Activated B cell treated with CpG ODN at 0.5 μM for 24 hours (primary cell): ENCODE data around the gene GPAT3. TPM values are rescaled to one million over a fixed set of nuclear protein-coding genes. Genes with fewer than 3 reads are reported as not detected.

ENCODE experiments used
- ATAC-seq: fragments of 200-7000 bp; cut with Tn5 transposase; one replicate; pipeline ENCODE4 v1.10.0; 2021; ENCODE audit warnings: low read depth, mild to moderate bottlenecking, moderate library complexity
- CTCF ChIA-PET: fragments of 350-600 bp; sonication (Branson Sonifier 250); formaldehyde crosslinking; loops from one replicate; lab custom pipeline; 2021; ENCODE audit warnings: antibody characterized with exemption; lab: Charles Lee
- POLR2A ChIA-PET: fragments of 350-600 bp; sonication (Branson Sonifier 250); formaldehyde crosslinking; loops from one replicate; lab custom pipeline; 2021; ENCODE audit warnings: antibody characterized with exemption; lab: Charles Lee
- DNase-seq: peaks from one replicate; pipeline ENCODE4 v3.0.0; 2022
- H3K27ac Mint-ChIP-seq: one replicate; pipeline ENCODE4 v1.8.0; 2020; ENCODE audit warnings: mixed read lengths
- H3K27me3 Mint-ChIP-seq: one replicate; pipeline ENCODE4 v1.8.0; 2021; ENCODE audit warnings: mixed read lengths
- H3K36me3 Mint-ChIP-seq: one replicate; pipeline ENCODE4 v1.8.0; 2021; ENCODE audit warnings: low read depth, mixed read lengths
- H3K4me1 Mint-ChIP-seq: one replicate; pipeline ENCODE4 v1.8.0; 2021; ENCODE audit warnings: mixed read lengths
- H3K4me3 Mint-ChIP-seq: one replicate; pipeline ENCODE4 v1.8.0; 2020; ENCODE audit warnings: mild to moderate bottlenecking, mixed read lengths
- H3K9me3 Mint-ChIP-seq: one replicate; pipeline ENCODE4 v1.8.0; 2020; ENCODE audit warnings: mixed read lengths
- CTCF ChIP-seq: fragments of 200-600 bp; IDR thresholded peaks from one replicate; pipeline ENCODE4 v1.8.0; 2022; ENCODE audit warnings: antibody characterized with exemption, mild to moderate bottlenecking
- intact Hi-C: fragments of 100-400 bp; cut with micrococcal nuclease; formaldehyde crosslinking; loops from one replicate; pipeline ENCODE4 v1.15.1; 2024
- total RNA-seq: library from RNA; stranded (reverse); gene quantifications from 2 replicates; pipeline ENCODE4 v1.2.3, GENCODE V29; 2022

The GPAT3 gene
- total RNA-seq, 1 donor from 2014 or later: 0.91 TPM

DNA sequence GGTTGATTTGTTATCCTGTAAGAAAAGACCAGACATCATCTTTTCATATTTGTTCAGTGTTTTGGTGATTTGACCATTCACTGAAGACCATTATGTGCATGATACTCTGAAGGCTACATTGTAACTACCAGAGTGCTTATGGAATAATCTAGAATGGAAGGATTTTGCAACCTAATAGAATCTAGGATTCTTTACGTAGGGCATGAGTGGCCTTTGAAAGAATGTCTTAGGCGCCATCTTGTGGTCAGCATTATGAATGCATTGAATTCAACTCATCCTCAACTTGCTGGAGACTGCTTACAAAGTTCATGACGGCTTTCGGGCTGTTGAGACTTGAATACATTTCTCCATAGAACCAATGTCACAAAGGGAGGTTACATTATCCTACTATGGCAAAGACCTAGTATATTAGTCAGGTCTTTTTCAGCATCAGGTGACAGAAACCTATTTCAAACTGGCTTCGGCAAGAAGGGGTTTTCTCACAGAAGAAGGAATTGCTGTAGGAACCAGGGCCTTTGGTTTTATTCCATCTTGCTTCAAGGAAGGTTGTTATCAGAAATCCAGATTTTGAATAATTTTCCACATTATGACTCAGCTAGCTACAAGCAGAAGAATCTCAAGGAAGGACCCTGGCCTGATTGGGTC is 104.1 kb downstream of the GPAT3 start:
- Mint-ChIP-seq H3K9me3 (no peaks in the 10 kb centered on the region), H3K27ac (no peak overlapping the region), H3K4me1 (peaks cover 2% of the 10 kb centered on the region), H3K36me3 (no peaks in the 10 kb centered on the region), H3K27me3 (peaks cover 9% of the 10 kb centered on the region), H3K4me3 (no peak overlapping the region)
- POLR2A ChIA-PET: no interaction called here
- no peak for TF ChIP-seq CTCF
- intact Hi-C loops: loop anchor here (1.0 to 5.0 kb wide), 8 partner anchors 58 to 1177 kb away; partner anchors contain the start of genes ABRAXAS1 and COQ2
- CTCF ChIA-PET: interaction anchor here (0.6 to 5.3 kb wide), 8 partner anchors 12 to 277 kb away, joined by 3 to 70 read pairs (median 5); partner anchors contain the start of gene ABRAXAS1
- ATAC-seq: peak; percentile 62
- no peak for DNase-seq

DNA sequence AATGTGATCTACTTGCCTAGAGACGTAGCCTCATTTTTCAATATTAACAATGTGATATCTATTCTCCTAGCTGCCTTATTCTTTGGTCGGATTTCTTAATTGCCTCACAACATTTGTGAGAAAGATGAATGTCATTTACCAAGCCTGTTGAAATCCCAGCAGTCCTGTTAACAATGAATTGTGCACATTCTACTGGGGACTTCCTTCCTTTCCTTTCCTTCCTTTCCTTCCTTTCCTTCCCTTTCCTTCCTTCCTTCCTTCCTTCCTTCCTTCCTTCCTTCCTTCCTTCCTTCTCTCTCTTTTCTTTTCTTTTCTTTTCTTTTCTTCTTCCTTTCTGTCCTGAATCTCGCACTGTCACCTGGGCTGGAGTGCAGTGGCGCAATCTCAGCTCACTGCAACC is 107.1 kb downstream of the GPAT3 start:
- Mint-ChIP-seq H3K27me3 (peaks cover 11% of the 10 kb centered on the region), H3K27ac (no peak overlapping the region), H3K4me1 (peaks cover 2% of the 10 kb centered on the region), H3K9me3 (no peaks in the 10 kb centered on the region), H3K36me3 (no peaks in the 10 kb centered on the region), H3K4me3 (no peak overlapping the region)
- intact Hi-C loops: loop anchor here (5.0 kb wide), 1 partner anchor 586 kb away; no protein-coding TSS in a partner anchor
- POLR2A ChIA-PET: no interaction called here
- no peak for TF ChIP-seq CTCF
- CTCF ChIA-PET: interaction anchor here (1.0 to 5.3 kb wide), 5 partner anchors 12 to 153 kb away, joined by 3 to 70 read pairs (median 13); no protein-coding TSS in a partner anchor
- ATAC-seq (no peak), DNase-seq (no peak)

- H3K9me3 Mint-ChIP-seq: no peaks in the 10 kb centered on the region
- ChIA-PET CTCF (interaction anchor here (0.6 to 2.4 kb wide), 12 partner anchors 10 to 1326 kb away, joined by 3 to 14 read pairs (median 5); no protein-coding TSS in a partner anchor), POLR2A (no interaction called here)
- no peak overlapping the region for H3K4me3 Mint-ChIP-seq
- H3K4me1 Mint-ChIP-seq: peaks cover 2% of the 10 kb centered on the region
- ATAC-seq: peak; percentile 62
- no peak for DNase-seq
- intact Hi-C loops: loop anchor here (1.0 to 5.0 kb wide), 4 partner anchors 136 to 1326 kb away; no protein-coding TSS in a partner anchor
- no peak for TF ChIP-seq CTCF
- H3K27me3 Mint-ChIP-seq: peaks cover 11% of the 10 kb centered on the region
- H3K27ac Mint-ChIP-seq: no peak overlapping the region
- H3K36me3 Mint-ChIP-seq: no peaks in the 10 kb centered on the region
These were observed 109.1 kb downstream of the GPAT3 start for GRCh38 chr4:83644677-83645659.

- Mint-ChIP-seq H3K4me1 (peaks cover 2% of the 10 kb centered on the region), H3K4me3 (no peak overlapping the region), H3K27me3 (peaks cover 11% of the 10 kb centered on the region), H3K27ac (no peak overlapping the region), H3K36me3 (no peaks in the 10 kb centered on the region), H3K9me3 (no peaks in the 10 kb centered on the region)
- TF ChIP-seq CTCF: no peak
- intact Hi-C loops: no loop called here
- CTCF ChIA-PET: interaction anchor here (0.6 to 1.9 kb wide), 5 partner anchors 8 to 1329 kb away, joined by 3 to 6 read pairs (median 3); no protein-coding TSS in a partner anchor
- DNase-seq (no peak), ATAC-seq (no peak)
- POLR2A ChIA-PET: no interaction called here
These were observed 110.8 kb downstream of the GPAT3 start for GRCh38 chr4:83646538-83647239.
